Nephron (organoid): ENCODE data around the gene EPS8L3.

Experiments
- H3K27ac Mint-ChIP-seq, 3 experiments: 2 replicates each; pipeline ENCODE4 v1.8.0; 2020; ENCODE audit warnings: mixed read lengths in 3 of 3, mild to moderate bottlenecking in 2 of 3, moderate library complexity in 1 of 3
- H3K27me3 Mint-ChIP-seq: 2 replicates; pipeline ENCODE4 v1.8.0; 2021; ENCODE audit warnings: low read depth, mild to moderate bottlenecking, moderate library complexity, mixed read lengths
- H3K36me3 Mint-ChIP-seq: 2 replicates; pipeline ENCODE4 v1.8.0; 2020; ENCODE audit warnings: low read depth, mixed read lengths
- H3K4me1 Mint-ChIP-seq: 2 replicates; pipeline ENCODE4 v1.8.0; 2020; ENCODE audit warnings: mixed read lengths
- H3K4me3 Mint-ChIP-seq, 3 experiments: 2 replicates each; pipeline ENCODE4 v1.8.0; 2020; ENCODE audit warnings: mild to moderate bottlenecking in 3 of 3, mixed read lengths in 3 of 3, moderate library complexity in 2 of 3
- H3K9me3 Mint-ChIP-seq: 2 replicates; pipeline ENCODE4 v1.8.0; 2020; ENCODE audit warnings: mixed read lengths
- CTCF ChIP-seq, 3 experiments: fragments of 200-600 bp; sonication (generic); IDR thresholded peaks; one replicate each; pipeline ENCODE4 v1.5.0; 2021; ENCODE audit warnings: antibody characterized with exemption in 3 of 3; ENCODE audit not compliant: unreplicated experiment in 3 of 3

Gene EPS8L3

GRCh38 chr1:109721971-109722370 is 41.8 kb downstream of the EPS8L3 start:
- Mint-ChIP-seq H3K27me3 (peaks cover 5% of the 10 kb centered on the region), H3K27ac (no peak overlapping the region), H3K9me3 (no peaks in the 10 kb centered on the region), H3K4me1 (peaks cover 20% of the 10 kb centered on the region), H3K4me3 (no peak overlapping the region), H3K36me3 (no peaks in the 10 kb centered on the region)
- TF ChIP-seq CTCF (IDR thresholded peaks at IDR 0.05; ENCODE audit: unreplicated experiment in 3 of 3) = no peak

GRCh38 chr1:109721042-109721441 is 42.7 kb downstream of the EPS8L3 start:
- peaks cover 18% of the 10 kb centered on the region for H3K4me1 Mint-ChIP-seq
- TF ChIP-seq CTCF (IDR thresholded peaks at IDR 0.05; ENCODE audit: unreplicated experiment in 3 of 3) = no peak
- peaks cover 5% of the 10 kb centered on the region for H3K27me3 Mint-ChIP-seq
- H3K27ac Mint-ChIP-seq = no peak overlapping the region
- no peak overlapping the region for H3K4me3 Mint-ChIP-seq
- H3K36me3 Mint-ChIP-seq = no peaks in the 10 kb centered on the region
- H3K9me3 Mint-ChIP-seq = no peaks in the 10 kb centered on the region

GRCh38 chr1:109719337-109719837 is 44.3 kb downstream of the EPS8L3 start:
- no peak overlapping the region for H3K4me3 Mint-ChIP-seq
- peaks cover 7% of the 10 kb centered on the region for H3K27me3 Mint-ChIP-seq
- no peak for TF ChIP-seq CTCF (IDR thresholded peaks at IDR 0.05; ENCODE audit: unreplicated experiment in 3 of 3)
- H3K9me3 Mint-ChIP-seq = peaks cover 1% of the 10 kb centered on the region
- H3K36me3 Mint-ChIP-seq = no peaks in the 10 kb centered on the region
- H3K27ac Mint-ChIP-seq = no peak overlapping the region
- H3K4me1 Mint-ChIP-seq = peaks cover 21% of the 10 kb centered on the region

- Mint-ChIP-seq H3K36me3 (no peaks in the 10 kb centered on the region), H3K4me1 (peaks cover 25% of the 10 kb centered on the region), H3K27me3 (peaks cover 13% of the 10 kb centered on the region), H3K4me3 (no peak overlapping the region), H3K9me3 (peaks cover 4% of the 10 kb centered on the region), H3K27ac (peak overlapping the region in 1 of 3 experiments; percentile 58)
- no peak for TF ChIP-seq CTCF (IDR thresholded peaks at IDR 0.05; ENCODE audit: unreplicated experiment in 3 of 3)
Measured at GRCh38 chr1:109718495-109718894, 45.2 kb downstream of the EPS8L3 start.

- Mint-ChIP-seq H3K9me3 (peaks cover 4% of the 10 kb centered on the region), H3K4me3 (no peak overlapping the region), H3K4me1 (peaks cover 25% of the 10 kb centered on the region), H3K27ac (peak overlapping the region in 1 of 3 experiments; percentile 18), H3K27me3 (peaks cover 13% of the 10 kb centered on the region), H3K36me3 (no peaks in the 10 kb centered on the region)
- no peak for TF ChIP-seq CTCF (IDR thresholded peaks at IDR 0.05; ENCODE audit: unreplicated experiment in 3 of 3)
Measured at GRCh38 chr1:109717729-109718128, 46.0 kb downstream of the EPS8L3 start.

GRCh38 chr1:109716570-109717090 is 47.1 kb downstream of the EPS8L3 start:
- peaks cover 4% of the 10 kb centered on the region for H3K9me3 Mint-ChIP-seq
- no peak overlapping the region for H3K27ac Mint-ChIP-seq
- peaks cover 25% of the 10 kb centered on the region for H3K4me1 Mint-ChIP-seq
- H3K27me3 Mint-ChIP-seq = peaks cover 13% of the 10 kb centered on the region
- H3K36me3 Mint-ChIP-seq = no peaks in the 10 kb centered on the region
- no peak overlapping the region for H3K4me3 Mint-ChIP-seq
- no peak for TF ChIP-seq CTCF (IDR thresholded peaks at IDR 0.05; ENCODE audit: unreplicated experiment in 3 of 3)
